Epithelial cell of esophagus (primary cell): Measurements from ENCODE around the gene KLF1.
A peak's percentile ranks its signal among the peaks of the same experiment; 100 is the strongest.

ENCODE experiments used
- DNase-seq: peaks from one replicate; pipeline ENCODE4 v3.0.0; 2010; ENCODE audit warnings: low read depth
- H3K4me3 ChIP-seq: 2 replicates; pipeline ENCODE4 v1.5.1; 2011; ENCODE audit warnings: mild to moderate bottlenecking, low read length, control low read depth
- CTCF ChIP-seq: IDR thresholded peaks from 2 replicates; pipeline ENCODE4 v1.5.1; 2011; ENCODE audit warnings: low read depth, mild to moderate bottlenecking, low read length, control low read depth, inconsistent platforms; ENCODE audit not compliant: insufficient read depth; ENCODE audit errors: missing control alignments

Gene KLF1

GRCh38 chr19:12913011-12913561 lies 26.1 kb upstream of the KLF1 start:
- no peak for TF ChIP-seq CTCF
- H3K4me3 ChIP-seq = no peak overlapping the region
- DNase-seq = peak; percentile 30

GRCh38 chr19:12912571-12912970 lies 25.6 kb upstream of the KLF1 start:
- TF ChIP-seq CTCF = no peak
- DNase-seq = no peak
- no peak overlapping the region for H3K4me3 ChIP-seq

- TF ChIP-seq CTCF = no peak
- no peak overlapping the region for H3K4me3 ChIP-seq
- DNase-seq = no peak
Observed at GRCh38 chr19:12907166-12907565, 20.2 kb upstream of the KLF1 start.

- H3K4me3 ChIP-seq = no peak overlapping the region
- no peak for TF ChIP-seq CTCF
- no peak for DNase-seq
Observed at GRCh38 chr19:12899891-12900518, 13.0 kb upstream of the KLF1 start.

- no peak for DNase-seq
- no peak for TF ChIP-seq CTCF
- H3K4me3 ChIP-seq = no peak overlapping the region
Observed at GRCh38 chr19:12896460-12896859, 9.5 kb upstream of the KLF1 start.

GRCh38 chr19:12893582-12893981 lies 6.6 kb upstream of the KLF1 start:
- no peak overlapping the region for H3K4me3 ChIP-seq
- DNase-seq = no peak
- TF ChIP-seq CTCF = no peak

- TF ChIP-seq CTCF = no peak
- DNase-seq = no peak
- H3K4me3 ChIP-seq = peak overlapping the region; percentile 94
Observed at GRCh38 chr19:12891553-12892021, 4.6 kb upstream of the KLF1 start.
